Measurements from ENCODE around the gene TANC1.

- TF ChIP-seq EZH2phosphoT487 (IDR thresholded peaks at IDR 0.05; ENCODE audit: insufficient read depth, low read depth): no peak
- TF ChIP-seq EZH2 (IDR thresholded peaks at IDR 0.05; ENCODE audit: insufficient read depth, poor library complexity, severe bottlenecking): no peak
These were observed 45.8 kb upstream of the TANC1 start for GRCh38 chr2:158922601-158923000.

Data from GM23248 (cell line).